Measurements from ENCODE around the gene TULP4.
"Not testable (repeated sequence)": the region's sequence is repeated elsewhere in the genome, so short reads cannot be mapped to it uniquely, and the experiment has no call there.

Gene TULP4

DNA sequence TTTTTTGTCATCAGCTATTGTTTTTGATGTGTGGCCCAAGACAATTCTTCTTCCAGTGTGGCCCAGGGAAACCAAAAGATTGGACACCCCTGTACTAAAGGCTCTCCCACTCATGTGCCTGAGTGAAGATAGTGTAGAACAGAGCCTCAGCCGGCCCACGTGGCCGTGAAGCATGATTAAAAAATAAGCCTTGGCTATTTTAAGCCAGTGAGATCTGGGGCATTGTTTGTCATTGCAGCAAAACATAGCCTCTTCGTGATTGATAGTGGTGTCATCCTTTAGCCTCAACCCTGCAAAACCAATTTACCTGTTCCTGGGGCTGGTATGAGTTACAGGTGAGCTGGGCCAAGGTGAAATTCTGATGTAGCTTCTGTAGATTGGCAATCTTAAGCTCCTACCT is 85.3 kb downstream of the TULP4 start:
- TF ChIP-seq, protein P1, sequence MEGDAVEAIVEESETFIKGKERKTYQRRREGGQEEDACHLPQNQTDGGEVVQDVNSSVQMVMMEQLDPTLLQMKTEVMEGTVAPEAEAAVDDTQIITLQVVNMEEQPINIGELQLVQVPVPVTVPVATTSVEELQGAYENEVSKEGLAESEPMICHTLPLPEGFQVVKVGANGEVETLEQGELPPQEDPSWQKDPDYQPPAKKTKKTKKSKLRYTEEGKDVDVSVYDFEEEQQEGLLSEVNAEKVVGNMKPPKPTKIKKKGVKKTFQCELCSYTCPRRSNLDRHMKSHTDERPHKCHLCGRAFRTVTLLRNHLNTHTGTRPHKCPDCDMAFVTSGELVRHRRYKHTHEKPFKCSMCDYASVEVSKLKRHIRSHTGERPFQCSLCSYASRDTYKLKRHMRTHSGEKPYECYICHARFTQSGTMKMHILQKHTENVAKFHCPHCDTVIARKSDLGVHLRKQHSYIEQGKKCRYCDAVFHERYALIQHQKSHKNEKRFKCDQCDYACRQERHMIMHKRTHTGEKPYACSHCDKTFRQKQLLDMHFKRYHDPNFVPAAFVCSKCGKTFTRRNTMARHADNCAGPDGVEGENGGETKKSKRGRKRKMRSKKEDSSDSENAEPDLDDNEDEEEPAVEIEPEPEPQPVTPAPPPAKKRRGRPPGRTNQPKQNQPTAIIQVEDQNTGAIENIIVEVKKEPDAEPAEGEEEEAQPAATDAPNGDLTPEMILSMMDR (conservative IDR thresholded peaks at IDR 0.05), result no peak
- no peak overlapping the region for H3K27ac ChIP-seq

DNA sequence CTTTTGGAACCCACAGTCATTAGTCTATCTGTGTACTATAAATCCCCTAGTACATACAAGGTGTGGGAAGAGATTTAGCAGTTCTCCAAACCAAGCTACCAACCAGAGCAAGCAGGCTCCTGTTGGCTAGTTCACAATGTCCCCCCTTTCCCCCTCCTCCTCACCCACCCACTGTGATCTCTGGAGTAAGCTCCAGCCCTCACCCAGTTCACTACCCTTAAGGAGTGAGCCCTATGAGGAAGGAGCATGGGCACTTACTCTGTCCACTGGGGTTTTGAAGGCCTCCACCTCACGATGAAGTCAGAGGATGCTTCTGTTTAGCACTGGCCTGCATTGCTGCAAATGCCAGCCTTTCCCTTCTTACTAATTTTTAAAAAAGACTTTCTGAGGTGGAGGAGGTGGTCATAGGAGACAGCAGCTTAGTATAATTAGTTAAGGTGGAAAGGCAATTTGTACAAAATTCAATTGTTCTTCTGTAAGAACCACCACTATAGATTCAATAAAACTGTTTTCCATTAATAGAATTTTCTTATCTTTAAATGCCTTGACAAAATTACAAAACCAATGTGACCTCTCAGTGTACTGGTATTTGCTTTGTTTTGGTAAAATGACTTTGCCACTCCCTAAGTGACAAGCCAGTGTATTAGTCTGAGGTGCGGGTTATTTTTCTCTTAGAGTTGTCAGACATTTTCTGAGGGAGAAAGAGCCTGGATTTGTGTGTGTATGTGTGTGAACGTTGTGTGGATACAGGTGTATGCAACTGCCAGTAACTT is 86.2 kb downstream of the TULP4 start:
- TF ChIP-seq, protein P1 (conservative IDR thresholded peaks at IDR 0.05), result no peak
- H3K27ac ChIP-seq, result no peak overlapping the region

DNA sequence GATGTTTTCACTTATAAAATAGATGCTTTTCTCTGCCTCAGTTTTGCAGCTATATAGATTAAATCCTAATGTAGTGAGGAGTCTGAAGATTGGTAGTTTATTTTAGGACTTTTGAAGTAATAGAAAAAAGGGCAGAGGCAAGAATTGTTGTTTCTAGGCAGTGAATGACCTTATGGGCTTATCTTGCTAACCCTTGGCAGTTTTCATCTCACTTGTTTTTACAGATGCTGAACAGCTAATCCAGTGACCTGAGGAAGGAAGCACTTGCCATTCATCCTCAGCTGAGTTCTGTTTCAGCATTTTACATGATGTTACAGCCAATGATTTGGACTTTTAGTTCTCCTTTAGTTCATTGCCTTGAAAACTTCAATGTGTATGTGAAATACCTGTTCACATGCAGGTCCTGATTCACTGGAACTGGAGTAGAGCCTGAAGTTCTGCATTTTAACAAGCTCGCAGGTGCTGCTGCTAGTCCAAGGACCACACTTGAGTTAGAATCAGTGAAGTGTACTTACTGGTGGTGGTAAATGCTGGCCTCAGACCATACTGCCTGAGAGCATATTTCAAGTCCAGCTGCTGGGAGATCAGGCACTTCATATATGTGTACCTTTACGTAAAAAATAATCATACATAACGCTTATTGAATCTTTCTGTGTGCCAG is 86.9 kb downstream of the TULP4 start:
- no peak overlapping the region for H3K27ac ChIP-seq
- TF ChIP-seq, protein P1 (conservative IDR thresholded peaks at IDR 0.05), result no peak

DNA sequence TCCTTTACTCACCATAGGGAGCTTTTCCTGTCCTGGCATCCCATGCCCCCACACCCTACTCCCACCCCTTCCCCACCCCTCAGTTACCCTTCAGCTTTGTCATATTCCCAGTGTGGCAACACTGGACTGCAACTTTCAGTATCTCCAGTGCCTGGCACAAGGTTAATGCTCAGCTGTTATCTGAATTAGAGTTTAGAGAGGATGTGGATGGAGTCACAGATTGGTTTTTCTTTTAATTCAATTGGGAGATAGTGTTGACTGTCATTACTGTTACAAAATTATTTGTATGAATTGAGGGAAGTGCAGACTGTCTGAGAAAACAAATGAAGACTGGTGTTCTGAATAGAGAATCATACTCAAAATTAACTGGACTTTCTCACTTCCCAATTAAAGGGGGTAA is 89.9 kb downstream of the TULP4 start:
- TF ChIP-seq, protein P1 (conservative IDR thresholded peaks at IDR 0.05), result no peak
- no peak overlapping the region for H3K27ac ChIP-seq

DNA sequence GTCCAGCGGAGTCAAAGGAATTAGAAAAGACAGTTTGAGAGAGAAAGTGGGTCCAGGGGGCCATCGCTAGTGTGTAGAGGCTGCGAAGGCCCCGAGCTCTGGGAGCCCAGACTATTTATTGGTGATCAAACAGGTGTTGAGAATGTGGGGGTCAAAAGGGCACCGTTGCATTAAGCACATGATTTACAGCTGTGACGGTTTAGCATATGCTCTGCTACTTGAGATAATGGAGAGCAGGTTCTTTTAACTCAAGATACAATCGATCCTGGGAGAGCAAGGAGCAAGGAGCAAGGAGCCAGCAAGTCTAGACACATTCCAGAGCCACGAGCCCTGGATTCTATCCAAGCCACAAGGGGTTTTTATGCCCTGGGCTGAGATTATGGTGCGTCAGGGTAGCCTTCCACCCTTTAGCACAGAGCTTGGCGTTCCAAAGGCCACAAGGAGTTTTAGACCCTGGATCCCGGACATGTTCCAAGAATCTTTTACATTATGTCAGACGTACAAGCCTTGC is 93.1 kb downstream of the TULP4 start:
- H3K27ac ChIP-seq, result not testable (repeated sequence)

DNA sequence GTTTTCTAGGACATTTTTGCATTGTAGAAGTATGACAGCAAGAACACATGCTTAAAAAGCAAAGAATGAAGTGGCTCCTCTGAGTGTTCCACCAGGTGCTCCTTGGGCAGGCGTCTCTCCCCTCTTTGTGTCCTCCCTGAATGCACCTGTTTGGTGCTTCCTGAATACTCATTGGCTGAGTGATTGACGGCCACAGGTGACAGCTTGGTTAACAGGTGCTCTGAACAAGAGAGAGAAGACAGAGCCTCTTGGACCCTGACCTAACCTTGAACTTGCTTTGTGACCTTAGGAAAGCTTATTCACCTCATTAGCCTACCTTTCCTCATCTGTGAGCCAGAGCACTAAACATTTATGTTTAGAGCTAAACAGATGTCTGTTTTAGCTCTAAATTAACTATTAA is 93.7 kb downstream of the TULP4 start:
- TF ChIP-seq, protein P1 (conservative IDR thresholded peaks at IDR 0.05), result no peak
- no peak overlapping the region for H3K27ac ChIP-seq

DNA sequence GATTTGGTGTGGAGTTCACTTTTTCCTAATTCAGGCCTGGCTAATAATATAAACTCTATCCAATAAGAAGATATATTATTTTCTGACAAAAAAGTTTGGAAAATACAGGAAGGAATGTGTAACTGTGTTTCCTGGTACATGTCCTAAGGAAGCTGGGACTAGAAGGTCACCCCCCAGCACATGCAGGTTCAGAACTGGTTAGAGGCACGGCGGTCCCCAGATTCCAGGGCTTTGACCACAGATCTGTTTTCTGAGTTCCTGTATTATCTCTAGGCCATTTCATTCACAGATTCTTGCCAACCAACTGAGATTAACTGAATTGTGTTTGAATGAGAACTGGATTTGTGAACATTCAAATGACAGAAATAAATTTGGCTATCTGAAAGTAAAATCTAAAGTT is 94.5 kb downstream of the TULP4 start:
- H3K27ac ChIP-seq, result no peak overlapping the region
- TF ChIP-seq, protein P1 (conservative IDR thresholded peaks at IDR 0.05), result no peak

DNA sequence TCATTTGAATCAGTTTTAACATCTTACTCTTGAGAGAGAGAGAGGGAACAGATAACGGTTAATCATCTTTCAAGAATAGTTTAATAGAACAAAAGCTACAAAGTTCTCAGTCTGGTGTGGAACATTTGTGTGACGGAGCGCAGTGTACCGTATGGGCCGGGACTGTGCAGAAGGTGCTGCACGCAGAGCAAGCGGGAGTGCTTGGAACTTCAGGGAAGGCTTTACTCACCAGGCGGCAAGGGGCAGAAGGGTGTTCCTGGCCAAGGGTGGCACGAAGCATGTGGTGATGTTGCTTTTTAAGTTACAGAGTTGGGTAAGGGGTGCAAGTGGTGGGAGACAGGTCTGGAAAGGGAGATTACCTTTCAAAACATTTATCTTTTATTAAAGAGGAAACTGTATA is 95.7 kb downstream of the TULP4 start:
- no peak overlapping the region for H3K27ac ChIP-seq
- TF ChIP-seq, protein P1 (conservative IDR thresholded peaks at IDR 0.05), result no peak
